Measurements from ENCODE around the gene TKT. TPM values are rescaled to one million over a fixed set of nuclear protein-coding genes. Genes with fewer than 3 reads are reported as not detected.
A peak's percentile ranks its signal among the peaks of the same experiment; 100 is the strongest.

The TKT gene
- total RNA-seq, 3 donors from 2014 or later (not counting 1 experiment from before 2014, with no cell fraction given), result 82.9 to 126 (median 107) TPM

DNA sequence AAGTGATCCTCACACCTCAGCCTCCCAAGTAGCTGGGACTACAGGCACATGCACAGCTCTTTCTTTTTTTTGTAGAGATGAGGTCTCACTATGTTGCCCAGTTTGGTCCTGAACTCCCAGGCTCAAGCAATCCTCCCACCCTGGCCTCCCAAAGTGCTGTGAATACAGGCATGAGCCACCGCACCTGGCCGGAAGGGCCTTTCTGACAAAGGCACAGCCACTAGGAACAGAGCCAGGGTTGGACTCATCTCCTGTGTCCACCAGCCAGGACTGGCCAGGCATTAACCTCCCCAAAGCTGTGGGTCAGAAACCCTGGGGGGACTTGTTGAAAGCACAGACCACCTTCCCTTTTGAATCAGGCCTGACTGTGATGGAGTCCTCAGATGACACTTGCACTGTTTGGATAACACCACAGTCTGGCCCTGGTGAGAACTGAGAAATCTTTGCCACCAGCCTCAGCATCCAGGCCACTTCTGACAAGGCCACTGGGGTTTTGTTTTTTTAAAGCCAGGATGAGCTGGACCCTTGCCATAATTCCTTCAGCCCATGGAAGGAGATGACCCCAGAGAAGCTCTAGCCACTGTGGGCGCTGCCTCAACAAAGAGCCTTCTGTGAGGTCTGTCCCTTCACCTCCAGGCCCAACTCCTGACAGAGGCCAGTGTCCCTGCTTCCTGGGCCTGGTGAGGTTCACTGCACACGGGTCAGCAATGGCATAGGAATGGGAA, 4.8 kb downstream of the TKT start:
- Mint-ChIP-seq H3K4me3 (no peak overlapping the region), H3K36me3 (no peaks in the 10 kb centered on the region), H3K9me3 (no peaks in the 10 kb centered on the region), H3K27me3 (ENCODE audit: low read depth in 2 of 2) (no peaks in the 10 kb centered on the region), H3K27ac (peak overlapping the region in 1 of 2 donors; percentile 73), H3K4me1 (peaks cover 18 to 59% of the 10 kb centered on the region in 2 donors)
- DNase-seq (no peak), ATAC-seq (no peak)
- WGBS (ENCODE audit: insufficient coverage), result 94% methylated on average over 4 of the region's 4 CpGs
- Histone ChIP-seq H3K27me3 (ENCODE audit: control insufficient read depth, insufficient read depth, low read length) (no peaks in the 10 kb centered on the region), H3K4me1 (ENCODE audit: control insufficient read depth, insufficient read depth, low read length) (peaks cover 63% of the 10 kb centered on the region), H3K4me3 (ENCODE audit: low read length) (no peak overlapping the region), H3K27ac (ENCODE audit: low read length) (no peak overlapping the region), H3K36me3 (ENCODE audit: control insufficient read depth, insufficient read depth, low read length) (no peaks in the 10 kb centered on the region), H3K9me3 (ENCODE audit: control insufficient read depth, insufficient read depth, low read length) (no peaks in the 10 kb centered on the region)
- intact Hi-C loops (cut with micrococcal nuclease), result no loop called here
- no peak for TF ChIP-seq CTCF (IDR thresholded peaks at IDR 0.05)

DNA sequence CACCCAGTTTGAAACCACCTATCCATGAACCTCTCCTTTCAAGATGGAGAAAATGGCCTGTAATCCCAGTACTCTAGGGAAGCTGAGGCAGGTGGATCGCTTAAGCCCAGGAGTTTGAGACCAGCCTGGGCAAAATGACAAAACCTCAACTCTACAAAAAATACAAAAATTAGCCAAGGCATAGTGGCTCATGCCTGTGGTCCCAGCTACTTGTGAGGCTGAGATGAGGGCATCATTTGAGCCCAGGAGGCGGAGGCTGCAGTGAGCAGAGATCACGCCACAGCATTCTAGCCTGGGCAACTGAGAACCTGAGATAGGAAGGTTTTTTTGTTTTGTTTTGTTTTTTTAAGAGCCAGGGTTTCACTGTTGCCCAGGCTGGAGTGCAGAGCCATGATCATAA, 5.4 kb downstream of the TKT start:
- Mint-ChIP-seq H3K27me3 (ENCODE audit: low read depth in 2 of 2) (no peaks in the 10 kb centered on the region), H3K9me3 (no peaks in the 10 kb centered on the region), H3K27ac (no peak overlapping the region), H3K4me1 (peaks cover 18 to 59% of the 10 kb centered on the region in 2 donors), H3K4me3 (no peak overlapping the region), H3K36me3 (no peaks in the 10 kb centered on the region)
- Histone ChIP-seq H3K4me3 (ENCODE audit: low read length) (no peak overlapping the region), H3K4me1 (ENCODE audit: control insufficient read depth, insufficient read depth, low read length) (peaks cover 62% of the 10 kb centered on the region), H3K27me3 (ENCODE audit: control insufficient read depth, insufficient read depth, low read length) (no peaks in the 10 kb centered on the region), H3K36me3 (ENCODE audit: control insufficient read depth, insufficient read depth, low read length) (no peaks in the 10 kb centered on the region), H3K9me3 (ENCODE audit: control insufficient read depth, insufficient read depth, low read length) (no peaks in the 10 kb centered on the region), H3K27ac (ENCODE audit: low read length) (peak overlapping the region; percentile 61)
- ATAC-seq (no peak), DNase-seq (no peak)
- no peak for TF ChIP-seq CTCF (IDR thresholded peaks at IDR 0.05)
- intact Hi-C loops (cut with micrococcal nuclease), result no loop called here
- 96% methylated on average over 3 of the region's 3 CpGs for WGBS (ENCODE audit: insufficient coverage)

DNA sequence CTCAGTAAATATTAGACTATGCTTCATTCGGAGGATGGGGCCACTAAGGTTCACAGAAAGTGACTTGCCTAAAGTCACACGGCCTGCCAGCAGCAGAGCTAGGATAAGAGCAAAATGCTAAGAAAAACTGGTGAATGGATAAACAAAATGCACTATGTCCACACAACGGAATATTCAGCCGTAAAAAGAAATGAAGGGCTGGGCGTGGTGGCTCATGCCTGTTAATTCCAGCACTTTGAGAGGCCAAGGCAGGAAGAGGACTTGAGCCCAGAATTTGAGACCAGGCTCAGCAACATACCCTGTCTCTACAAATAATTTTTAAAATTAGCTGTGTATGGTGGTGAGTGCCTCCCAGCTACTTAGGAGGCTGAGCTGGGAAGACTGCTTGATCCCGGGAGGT, 7.7 kb downstream of the TKT start:
- DNase-seq, result no peak
- Histone ChIP-seq H3K4me1 (ENCODE audit: control insufficient read depth, insufficient read depth, low read length) (peaks cover 41% of the 10 kb centered on the region), H3K36me3 (ENCODE audit: control insufficient read depth, insufficient read depth, low read length) (no peaks in the 10 kb centered on the region), H3K4me3 (ENCODE audit: low read length) (no peak overlapping the region), H3K9me3 (ENCODE audit: control insufficient read depth, insufficient read depth, low read length) (no peaks in the 10 kb centered on the region), H3K27ac (ENCODE audit: low read length) (no peak overlapping the region), H3K27me3 (ENCODE audit: control insufficient read depth, insufficient read depth, low read length) (no peaks in the 10 kb centered on the region)
- peaks cover 16 to 49% of the 10 kb centered on the region in 2 donors for H3K4me1 Mint-ChIP-seq
- no peaks in the 10 kb centered on the region for H3K27me3 Mint-ChIP-seq (ENCODE audit: low read depth in 2 of 2)
- H3K9me3 Mint-ChIP-seq, result no peaks in the 10 kb centered on the region
- TF ChIP-seq CTCF (IDR thresholded peaks at IDR 0.05), result no peak
- no peak overlapping the region for H3K4me3 Mint-ChIP-seq
- no peak overlapping the region for H3K27ac Mint-ChIP-seq
- intact Hi-C loops (cut with micrococcal nuclease), result no loop called here
- 95% methylated on average over 6 of the region's 6 CpGs for WGBS (ENCODE audit: insufficient coverage)
- no peak for ATAC-seq
- no peaks in the 10 kb centered on the region for H3K36me3 Mint-ChIP-seq

- Histone ChIP-seq H3K27me3 (ENCODE audit: control insufficient read depth, insufficient read depth, low read length) (no peaks in the 10 kb centered on the region), H3K4me1 (ENCODE audit: control insufficient read depth, insufficient read depth, low read length) (peaks cover 36% of the 10 kb centered on the region), H3K36me3 (ENCODE audit: control insufficient read depth, insufficient read depth, low read length) (no peaks in the 10 kb centered on the region), H3K27ac (ENCODE audit: low read length) (no peak overlapping the region), H3K4me3 (ENCODE audit: low read length) (no peak overlapping the region), H3K9me3 (ENCODE audit: control insufficient read depth, insufficient read depth, low read length) (no peaks in the 10 kb centered on the region)
- intact Hi-C loops (cut with micrococcal nuclease), result no loop called here
- Mint-ChIP-seq H3K27ac (no peak overlapping the region), H3K27me3 (ENCODE audit: low read depth in 2 of 2) (no peaks in the 10 kb centered on the region), H3K9me3 (no peaks in the 10 kb centered on the region), H3K4me3 (no peak overlapping the region), H3K36me3 (no peaks in the 10 kb centered on the region), H3K4me1 (peaks cover 10 to 44% of the 10 kb centered on the region in 2 donors)
- 70% methylated on average over 2 of the region's 2 CpGs for WGBS (ENCODE audit: insufficient coverage)
- TF ChIP-seq CTCF (IDR thresholded peaks at IDR 0.05), result no peak
- ATAC-seq (no peak), DNase-seq (no peak)
Measured at GRCh38 chr3:53247619-53248018, 8.2 kb downstream of the TKT start.
